ENCODE measurements around the gene MPHOSPH8.

DNA sequence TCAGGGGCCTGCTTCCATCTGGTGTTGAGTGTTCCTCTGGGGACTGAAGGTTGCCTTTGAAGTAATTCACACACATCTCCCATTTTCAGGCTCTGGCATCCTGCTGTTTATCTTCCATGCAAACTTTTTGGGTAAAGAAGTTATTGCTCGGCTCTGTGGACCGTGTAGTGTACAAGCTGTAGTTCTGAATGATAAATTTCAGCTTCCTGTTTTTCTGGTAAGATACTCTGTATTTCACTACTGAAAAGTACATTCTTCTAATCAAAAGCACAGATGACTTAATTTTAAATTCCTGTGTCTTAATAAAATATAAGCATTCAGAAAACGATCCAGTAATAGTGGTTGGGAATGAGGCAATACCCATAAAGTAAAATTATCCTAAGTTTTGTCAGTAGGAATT, 36.7 kb downstream of the MPHOSPH8 start:
- no peak for TF ChIP-seq POLR2AphosphoS5 (IDR thresholded peaks at IDR 0.05; ENCODE audit: low read depth, low read length)
- TF ChIP-seq SIN3A (IDR thresholded peaks at IDR 0.05; ENCODE audit: borderline replicate concordance, insufficient read depth, low read length), result no peak
- TF ChIP-seq, protein P1, sequence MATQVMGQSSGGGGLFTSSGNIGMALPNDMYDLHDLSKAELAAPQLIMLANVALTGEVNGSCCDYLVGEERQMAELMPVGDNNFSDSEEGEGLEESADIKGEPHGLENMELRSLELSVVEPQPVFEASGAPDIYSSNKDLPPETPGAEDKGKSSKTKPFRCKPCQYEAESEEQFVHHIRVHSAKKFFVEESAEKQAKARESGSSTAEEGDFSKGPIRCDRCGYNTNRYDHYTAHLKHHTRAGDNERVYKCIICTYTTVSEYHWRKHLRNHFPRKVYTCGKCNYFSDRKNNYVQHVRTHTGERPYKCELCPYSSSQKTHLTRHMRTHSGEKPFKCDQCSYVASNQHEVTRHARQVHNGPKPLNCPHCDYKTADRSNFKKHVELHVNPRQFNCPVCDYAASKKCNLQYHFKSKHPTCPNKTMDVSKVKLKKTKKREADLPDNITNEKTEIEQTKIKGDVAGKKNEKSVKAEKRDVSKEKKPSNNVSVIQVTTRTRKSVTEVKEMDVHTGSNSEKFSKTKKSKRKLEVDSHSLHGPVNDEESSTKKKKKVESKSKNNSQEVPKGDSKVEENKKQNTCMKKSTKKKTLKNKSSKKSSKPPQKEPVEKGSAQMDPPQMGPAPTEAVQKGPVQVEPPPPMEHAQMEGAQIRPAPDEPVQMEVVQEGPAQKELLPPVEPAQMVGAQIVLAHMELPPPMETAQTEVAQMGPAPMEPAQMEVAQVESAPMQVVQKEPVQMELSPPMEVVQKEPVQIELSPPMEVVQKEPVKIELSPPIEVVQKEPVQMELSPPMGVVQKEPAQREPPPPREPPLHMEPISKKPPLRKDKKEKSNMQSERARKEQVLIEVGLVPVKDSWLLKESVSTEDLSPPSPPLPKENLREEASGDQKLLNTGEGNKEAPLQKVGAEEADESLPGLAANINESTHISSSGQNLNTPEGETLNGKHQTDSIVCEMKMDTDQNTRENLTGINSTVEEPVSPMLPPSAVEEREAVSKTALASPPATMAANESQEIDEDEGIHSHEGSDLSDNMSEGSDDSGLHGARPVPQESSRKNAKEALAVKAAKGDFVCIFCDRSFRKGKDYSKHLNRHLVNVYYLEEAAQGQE (IDR thresholded peaks at IDR 0.05; ENCODE audit: insufficient read depth in 1 of 2, low read depth in 2 of 2, low read length in 2 of 2), result no peak
